CD8-positive, alpha-beta memory T cell (primary cell): ENCODE results near the gene ABHD11. TPM values are rescaled to one million over a fixed set of nuclear protein-coding genes. Genes with fewer than 3 reads are reported as not detected.
A peak's percentile ranks its signal among the peaks of the same experiment; 100 is the strongest.

Source experiments
- CTCF ChIA-PET: fragments of 350-600 bp; sonication (Branson Sonifier 250); formaldehyde crosslinking; loops from one replicate; lab custom pipeline; 2021; ENCODE audit warnings: antibody characterized with exemption; lab: Charles Lee
- POLR2A ChIA-PET: fragments of 350-600 bp; sonication (Branson Sonifier 250); formaldehyde crosslinking; loops from one replicate; lab custom pipeline; 2021; ENCODE audit warnings: antibody characterized with exemption; lab: Charles Lee
- DNase-seq, 5 donors: peaks; one replicate each; pipeline versions ENCODE4 v3.0.0 to v3.0.0-alpha.2; 2020 to 2022; ENCODE audit warnings: mixed read lengths in 1 of 5
- H3K27ac ChIP-seq: one replicate; pipeline ENCODE4 v1.7.0; 2013; ENCODE audit warnings: low read depth, mild to moderate bottlenecking, low read length, moderate library complexity
- H3K27me3 ChIP-seq: 2 replicates; pipeline ENCODE4 v1.7.0; 2013; ENCODE audit warnings: low read length, mild to moderate bottlenecking; ENCODE audit not compliant: insufficient read depth, poor library complexity, severe bottlenecking
- H3K36me3 ChIP-seq: 2 replicates; pipeline ENCODE4 v1.7.0; 2013; ENCODE audit warnings: mild to moderate bottlenecking, low read length, moderate library complexity; ENCODE audit not compliant: insufficient read depth
- H3K4me1 ChIP-seq: 2 replicates; pipeline ENCODE4 v1.7.0; 2013; ENCODE audit warnings: mild to moderate bottlenecking, low read length, moderate library complexity; ENCODE audit not compliant: insufficient read depth
- H3K4me3 ChIP-seq: 2 replicates; pipeline ENCODE4 v1.7.0; 2013; ENCODE audit warnings: mild to moderate bottlenecking, low read length
- H3K9me3 ChIP-seq: 2 replicates; pipeline ENCODE4 v1.7.0; 2013; ENCODE audit warnings: mild to moderate bottlenecking, low read length
- H3K27ac Mint-ChIP-seq, 8 donors: one replicate each; pipeline ENCODE4 v1.8.0; 2020 to 2021; ENCODE audit warnings: mixed read lengths in 8 of 8, mild to moderate bottlenecking in 6 of 8, inconsistent platforms in 3 of 8, moderate library complexity in 3 of 8
- H3K27me3 Mint-ChIP-seq, 2 donors: one replicate each; pipeline ENCODE4 v1.8.0; 2020 to 2021; ENCODE audit warnings: mixed read lengths in 2 of 2, mild to moderate bottlenecking in 1 of 2, moderate library complexity in 1 of 2
- H3K36me3 Mint-ChIP-seq, 3 donors: one replicate each; pipeline ENCODE4 v1.8.0; 2020 to 2021; ENCODE audit warnings: mixed read lengths in 3 of 3, inconsistent platforms in 1 of 3, mild to moderate bottlenecking in 1 of 3
- H3K4me1 Mint-ChIP-seq, 3 donors: one replicate each; pipeline ENCODE4 v1.8.0; 2020 to 2021; ENCODE audit warnings: mixed read lengths in 3 of 3, inconsistent platforms in 1 of 3, mild to moderate bottlenecking in 1 of 3
- H3K4me3 Mint-ChIP-seq, 7 donors: one replicate each; pipeline ENCODE4 v1.8.0; 2020 to 2021; ENCODE audit warnings: mixed read lengths in 7 of 7, mild to moderate bottlenecking in 6 of 7, moderate library complexity in 4 of 7, inconsistent platforms in 2 of 7
- H3K9me3 Mint-ChIP-seq, 5 donors: one replicate each; pipeline ENCODE4 v1.8.0; 2020 to 2022; ENCODE audit warnings: mixed read lengths in 5 of 5, mild to moderate bottlenecking in 3 of 5, moderate library complexity in 2 of 5, inconsistent platforms in 1 of 5
- polyA plus RNA-seq: library from polyadenylated mRNA; unstranded; fragments of 300-500 nt; fragmentation: Illumina TruSeq; gene quantifications from one replicate; pipeline ENCODE4 v1.2.3, GENCODE V29; 2021
- total RNA-seq, 2 experiments: library from RNA; stranded (reverse); gene quantifications; one replicate each; pipeline ENCODE4 v1.2.3, GENCODE V29; 2021

The ABHD11 gene
- total and polyA plus RNA-seq, 3 experiments from 2014 or later = 13.1 to 26.5 (median 23.2) TPM

- POLR2A ChIA-PET = no interaction called here
- H3K4me1 ChIP-seq = no peaks in the 10 kb centered on the region
- H3K9me3 ChIP-seq = no peaks in the 10 kb centered on the region
- peak overlapping the region in 1 of 8 donors; percentile 61 for H3K27ac Mint-ChIP-seq
- no peaks in the 10 kb centered on the region for H3K27me3 ChIP-seq
- CTCF ChIA-PET = no interaction called here
- no peak overlapping the region for H3K27ac ChIP-seq
- no peaks in the 10 kb centered on the region for H3K9me3 Mint-ChIP-seq
- peaks cover 0 to 15% (median 2%) of the 10 kb centered on the region in 3 donors for H3K4me1 Mint-ChIP-seq
- no peak overlapping the region for H3K4me3 ChIP-seq
- no peak for DNase-seq
- no peaks in the 10 kb centered on the region for H3K36me3 Mint-ChIP-seq
- peaks cover 36 to 56% of the 10 kb centered on the region in 2 donors for H3K27me3 Mint-ChIP-seq
- H3K4me3 Mint-ChIP-seq = peak overlapping the region in 5 of 7 donors; percentile 19 to 57 (median 41)
- H3K36me3 ChIP-seq = no peaks in the 10 kb centered on the region
These were observed 32.5 kb upstream of the ABHD11 start for GRCh38 chr7:73770860-73771670.

GRCh38 chr7:73770002-73770859 is 31.6 kb upstream of the ABHD11 start, which contains the start of gene CLDN3:
TSS of gene CLDN3 (minus strand) at chr7:73770270. CDS start at chr7:73770049, 221 bp downstream.
- H3K4me1 ChIP-seq = no peaks in the 10 kb centered on the region
- peaks cover 36 to 56% of the 10 kb centered on the region in 2 donors for H3K27me3 Mint-ChIP-seq
- H3K36me3 Mint-ChIP-seq = no peaks in the 10 kb centered on the region
- ChIA-PET CTCF (no interaction called here), POLR2A (no interaction called here)
- no peak within 1 kb of the TSS for H3K4me3 ChIP-seq
- no peaks in the 10 kb centered on the region for H3K9me3 ChIP-seq
- H3K27me3 ChIP-seq = no peaks in the 10 kb centered on the region
- peak in 1 of 5 donors; percentile 8 for DNase-seq
- H3K9me3 Mint-ChIP-seq = no peaks in the 10 kb centered on the region
- peak within 1 kb of the TSS in 3 of 7 donors; percentile 37 to 50 (median 41) for H3K4me3 Mint-ChIP-seq
- H3K4me1 Mint-ChIP-seq = peaks cover 0 to 15% (median 2%) of the 10 kb centered on the region in 3 donors
- no peaks in the 10 kb centered on the region for H3K36me3 ChIP-seq
- H3K27ac ChIP-seq = no peak within 1 kb of the TSS
- H3K27ac Mint-ChIP-seq = no peak within 1 kb of the TSS

GRCh38 chr7:73769481-73770001 is 30.9 kb upstream of the ABHD11 start:
- POLR2A ChIA-PET = no interaction called here
- Histone ChIP-seq H3K9me3 (no peaks in the 10 kb centered on the region), H3K36me3 (no peaks in the 10 kb centered on the region), H3K27ac (no peak overlapping the region), H3K4me3 (no peak overlapping the region), H3K27me3 (no peaks in the 10 kb centered on the region), H3K4me1 (no peaks in the 10 kb centered on the region)
- DNase-seq = no peak
- H3K36me3 Mint-ChIP-seq = no peaks in the 10 kb centered on the region
- H3K4me3 Mint-ChIP-seq = no peak overlapping the region
- CTCF ChIA-PET = no interaction called here
- H3K27ac Mint-ChIP-seq = no peak overlapping the region
- no peaks in the 10 kb centered on the region for H3K9me3 Mint-ChIP-seq
- H3K4me1 Mint-ChIP-seq = peaks cover 0 to 15% (median 2%) of the 10 kb centered on the region in 3 donors
- H3K27me3 Mint-ChIP-seq = peaks cover 32 to 50% of the 10 kb centered on the region in 2 donors

GRCh38 chr7:73768641-73769480 is 30.3 kb upstream of the ABHD11 start:
- ChIA-PET CTCF (no interaction called here), POLR2A (no interaction called here)
- Histone ChIP-seq H3K9me3 (no peaks in the 10 kb centered on the region), H3K36me3 (no peaks in the 10 kb centered on the region), H3K27ac (no peak overlapping the region), H3K4me1 (no peaks in the 10 kb centered on the region), H3K4me3 (no peak overlapping the region), H3K27me3 (no peaks in the 10 kb centered on the region)
- DNase-seq = no peak
- Mint-ChIP-seq H3K9me3 (no peaks in the 10 kb centered on the region), H3K27me3 (peaks cover 32 to 44% of the 10 kb centered on the region in 2 donors), H3K4me3 (no peak overlapping the region), H3K27ac (no peak overlapping the region), H3K36me3 (no peaks in the 10 kb centered on the region), H3K4me1 (peaks cover 0 to 15% (median 2%) of the 10 kb centered on the region in 3 donors)

- H3K9me3 Mint-ChIP-seq = no peaks in the 10 kb centered on the region
- Histone ChIP-seq H3K27me3 (no peaks in the 10 kb centered on the region), H3K4me3 (no peak overlapping the region), H3K9me3 (no peaks in the 10 kb centered on the region), H3K36me3 (no peaks in the 10 kb centered on the region), H3K27ac (no peak overlapping the region), H3K4me1 (no peaks in the 10 kb centered on the region)
- peaks cover 0 to 15% (median 2%) of the 10 kb centered on the region in 3 donors for H3K4me1 Mint-ChIP-seq
- POLR2A ChIA-PET = no interaction called here
- no peak overlapping the region for H3K27ac Mint-ChIP-seq
- no peak overlapping the region for H3K4me3 Mint-ChIP-seq
- DNase-seq = no peak
- CTCF ChIA-PET = no interaction called here
- no peaks in the 10 kb centered on the region for H3K36me3 Mint-ChIP-seq
- H3K27me3 Mint-ChIP-seq = peaks cover 21 to 34% of the 10 kb centered on the region in 2 donors
These were observed 28.1 kb upstream of the ABHD11 start for GRCh38 chr7:73766556-73767229.

GRCh38 chr7:73762659-73762999 is 24.0 kb upstream of the ABHD11 start:
- Histone ChIP-seq H3K36me3 (no peaks in the 10 kb centered on the region), H3K4me1 (no peaks in the 10 kb centered on the region), H3K27ac (no peak overlapping the region), H3K4me3 (no peak overlapping the region), H3K27me3 (no peaks in the 10 kb centered on the region), H3K9me3 (no peaks in the 10 kb centered on the region)
- POLR2A ChIA-PET = no interaction called here
- H3K4me3 Mint-ChIP-seq = no peak overlapping the region
- H3K27ac Mint-ChIP-seq = no peak overlapping the region
- H3K36me3 Mint-ChIP-seq = no peaks in the 10 kb centered on the region
- no peaks in the 10 kb centered on the region for H3K9me3 Mint-ChIP-seq
- no peaks in the 10 kb centered on the region for H3K4me1 Mint-ChIP-seq
- CTCF ChIA-PET = no interaction called here
- DNase-seq = no peak
- H3K27me3 Mint-ChIP-seq = peaks cover 9 to 13% of the 10 kb centered on the region in 2 donors

- no peaks in the 10 kb centered on the region for H3K36me3 ChIP-seq
- H3K4me3 Mint-ChIP-seq = no peak overlapping the region
These were observed 23.5 kb upstream of the ABHD11 start for GRCh38 chr7:73761854-73762658.

More at GRCh38 chr7:73761854-73762658, 23.5 kb upstream of the ABHD11 start:
- Histone ChIP-seq H3K4me3 (no peak overlapping the region), H3K27ac (no peak overlapping the region), H3K9me3 (no peaks in the 10 kb centered on the region), H3K27me3 (no peaks in the 10 kb centered on the region), H3K4me1 (no peaks in the 10 kb centered on the region)
- ChIA-PET CTCF (no interaction called here), POLR2A (no interaction called here)
- Mint-ChIP-seq H3K27ac (no peak overlapping the region), H3K9me3 (no peaks in the 10 kb centered on the region), H3K27me3 (peaks cover 5 to 8% of the 10 kb centered on the region in 2 donors), H3K36me3 (no peaks in the 10 kb centered on the region), H3K4me1 (no peaks in the 10 kb centered on the region)
- DNase-seq = no peak
